NCI-H526 (cell line): ENCODE measurements around the gene IMMP1L.

Source experiments
- DNase-seq, 2 experiments: peaks; one replicate each; lab custom pipeline; 2025; lab: John Stamatoyannopoulos, UW

IMMP1L gene

GRCh38 chr11:31474083-31474482 lies 35.3 kb downstream of the IMMP1L start:
- no peak for DNase-seq

- no peak for DNase-seq
Measured at GRCh38 chr11:31464436-31464835, 45.0 kb downstream of the IMMP1L start.

- no peak for DNase-seq
Measured at GRCh38 chr11:31455177-31455576, 54.2 kb downstream of the IMMP1L start.

DNA sequence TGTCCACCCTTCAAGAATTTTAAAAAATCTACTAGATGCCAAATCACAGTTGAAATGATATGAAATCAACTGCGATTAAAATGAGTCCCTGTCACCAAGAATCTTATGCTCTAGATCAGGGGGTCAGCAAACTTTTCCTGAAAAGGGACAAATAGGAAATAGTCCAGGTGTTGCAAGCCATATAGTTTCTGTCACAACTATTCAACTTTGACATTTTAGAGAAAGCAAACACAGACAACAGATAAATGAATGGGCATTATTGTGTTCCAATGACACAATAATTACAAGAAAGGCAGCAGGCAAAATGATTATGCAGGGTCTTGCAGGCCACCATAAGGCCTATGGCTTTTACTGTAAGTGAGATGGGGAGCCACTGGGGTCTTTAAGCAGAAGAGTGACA lies 58.6 kb downstream of the IMMP1L start:
- no peak for DNase-seq

DNA sequence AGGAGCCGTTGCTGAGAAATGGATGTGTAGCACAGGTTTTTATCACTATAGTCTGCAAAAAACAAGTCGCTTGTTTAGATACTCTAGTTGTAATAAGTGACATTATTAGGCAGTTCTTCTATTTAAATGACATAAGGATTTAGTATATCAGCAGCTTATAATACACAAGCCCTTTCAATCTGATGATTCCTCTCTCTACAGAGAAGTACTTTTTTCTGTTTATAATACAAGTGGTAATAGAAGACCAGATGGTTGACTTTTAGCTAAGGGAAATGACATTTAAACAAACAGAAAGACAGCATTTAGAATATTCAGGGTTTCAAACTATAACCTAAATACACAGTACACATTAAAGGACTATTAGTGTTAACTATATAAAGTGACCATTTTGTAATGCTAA lies 60.4 kb downstream of the IMMP1L start:
- DNase-seq: no peak

DNA sequence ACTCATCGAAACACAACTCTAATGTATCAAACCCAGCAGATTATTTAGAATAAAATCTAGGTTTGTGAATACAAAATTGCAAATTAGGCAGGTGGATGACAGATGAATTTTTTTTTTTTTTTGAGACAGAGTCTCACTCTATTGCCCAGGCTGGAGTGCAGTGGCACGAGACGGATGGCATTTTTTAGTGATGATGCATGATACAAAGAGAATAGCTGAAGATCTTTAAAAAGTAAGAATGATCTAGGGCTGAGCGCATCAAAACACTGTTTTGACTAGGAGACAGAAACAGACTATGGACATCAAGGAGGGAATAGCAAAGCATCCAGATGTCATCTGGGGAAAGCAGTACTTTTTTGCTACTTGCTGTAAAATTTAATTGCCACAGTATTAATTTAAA lies 63.8 kb downstream of the IMMP1L start:
- DNase-seq: no peak

DNA sequence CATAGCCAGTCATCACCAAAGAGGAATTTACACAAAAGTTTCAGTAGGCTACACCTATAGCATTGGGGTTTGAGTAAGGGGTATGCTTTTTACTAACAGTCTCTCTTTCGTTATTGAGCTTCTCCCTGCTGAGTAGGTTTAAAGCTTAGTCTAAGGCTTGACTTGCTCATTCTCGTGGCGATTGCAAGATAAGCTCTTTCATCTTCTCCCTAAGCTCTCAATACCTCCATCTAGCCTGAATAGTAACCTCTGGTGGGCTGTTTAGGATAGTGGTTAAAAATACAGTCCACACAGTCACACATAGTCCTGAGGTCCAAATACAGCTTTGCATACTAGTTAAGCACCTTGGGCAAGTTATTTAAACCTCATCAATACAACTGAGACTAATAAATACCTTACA lies 65.6 kb downstream of the IMMP1L start:
- DNase-seq: no peak

DNA sequence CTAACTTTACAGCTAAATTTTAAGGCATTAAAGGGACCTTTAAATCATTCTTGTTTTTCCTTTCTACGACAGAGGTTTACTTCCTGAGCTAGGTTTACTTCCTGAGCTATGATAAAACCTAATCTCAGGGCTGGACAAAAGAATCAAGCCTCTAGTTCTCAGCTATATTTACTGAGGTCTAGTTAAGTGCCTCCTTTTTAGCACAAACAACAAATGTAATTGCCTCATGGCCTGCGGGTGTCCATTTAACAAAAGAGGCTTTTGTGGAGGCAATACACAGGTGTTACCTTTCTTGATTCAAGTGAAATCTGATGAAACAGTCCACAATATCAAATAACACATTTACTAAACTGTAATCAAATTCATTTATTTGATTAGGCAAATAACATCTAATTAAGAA lies 67.3 kb downstream of the IMMP1L start:
- DNase-seq: peak; percentile 87 to 90

DNA sequence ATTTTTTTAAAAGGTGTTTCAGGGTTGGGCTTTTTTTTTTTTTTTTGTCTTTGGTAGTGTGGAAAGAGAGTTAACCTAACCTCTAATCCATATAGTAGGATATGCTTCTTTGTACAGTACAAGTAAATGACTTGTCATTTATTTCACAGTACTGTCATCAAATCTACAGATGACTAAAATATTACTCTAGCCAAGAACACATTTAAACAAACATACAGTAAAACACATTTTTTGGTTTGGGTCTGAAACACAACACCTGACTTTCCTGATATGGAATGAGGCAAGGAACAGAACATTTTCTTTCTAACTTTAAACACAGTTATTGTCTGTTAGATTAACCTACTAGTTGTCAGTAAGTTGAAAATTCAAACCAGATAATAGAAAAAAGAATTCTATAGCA lies 68.1 kb downstream of the IMMP1L start:
- DNase-seq: no peak

- no peak for DNase-seq
Measured at GRCh38 chr11:31437742-31438435, 71.5 kb downstream of the IMMP1L start.

- DNase-seq: no peak
Measured at GRCh38 chr11:31433851-31434250, 75.6 kb downstream of the IMMP1L start.

DNA sequence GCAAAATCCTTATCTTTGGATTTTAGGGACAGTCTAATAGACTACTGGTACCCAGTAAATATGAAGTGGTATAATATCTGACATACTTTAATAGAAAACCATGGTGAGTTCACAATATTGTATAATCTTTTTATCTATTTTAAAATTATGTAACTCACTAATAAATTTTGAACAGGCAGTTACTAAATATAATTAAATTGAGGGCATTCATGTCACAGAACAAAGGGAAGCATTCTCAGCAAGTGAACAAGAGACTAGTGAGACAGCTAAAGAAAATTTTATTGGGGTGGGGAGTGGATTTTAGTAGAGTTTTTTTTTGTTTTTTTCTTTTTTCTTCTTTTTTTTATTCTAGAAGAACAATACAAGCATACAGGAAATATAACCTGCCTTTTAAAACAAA lies 84.8 kb downstream of the IMMP1L start:
- no peak for DNase-seq

DNA sequence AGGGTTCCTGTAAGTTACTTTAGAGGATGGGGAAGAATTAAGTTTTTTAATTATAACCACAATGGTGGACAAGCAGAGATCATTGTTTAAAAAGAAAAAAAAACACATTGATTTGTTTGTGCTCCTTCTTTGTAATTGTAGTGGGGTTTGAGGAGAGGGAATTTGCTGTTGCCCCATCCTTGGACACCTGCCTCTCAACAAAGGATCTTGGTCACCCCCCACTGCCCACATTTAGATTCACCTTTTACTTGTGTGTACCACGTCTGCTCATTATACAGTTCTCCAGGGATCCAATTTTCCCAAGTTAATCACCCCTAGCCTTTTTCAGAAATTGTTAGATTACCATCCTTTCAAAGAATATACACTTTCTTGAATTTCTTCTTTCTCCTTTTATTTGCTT lies 86.7 kb downstream of the IMMP1L start:
- no peak for DNase-seq

- DNase-seq: no peak
Measured at GRCh38 chr11:31421820-31422219, 87.6 kb downstream of the IMMP1L start.

- no peak for DNase-seq
Measured at GRCh38 chr11:31419669-31420068, 89.8 kb downstream of the IMMP1L start.

DNA sequence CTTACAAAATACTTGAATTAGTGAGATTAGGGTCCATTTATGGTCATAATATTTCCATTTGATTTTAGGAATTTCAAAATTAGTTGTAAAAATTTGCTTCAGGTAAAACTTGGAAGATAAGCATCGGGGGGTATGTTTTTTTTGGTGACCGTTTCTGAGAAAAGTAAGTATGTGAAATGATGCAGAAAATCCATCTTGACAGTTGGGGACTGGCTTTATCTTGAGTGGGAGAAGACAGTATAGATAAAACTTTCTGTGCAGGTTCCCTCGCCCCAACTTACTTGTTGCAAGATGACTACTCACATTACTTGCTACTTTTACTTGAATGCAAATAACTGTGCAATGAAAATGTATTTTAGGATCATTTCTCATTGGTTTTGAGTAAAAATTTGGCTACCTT lies 90.3 kb downstream of the IMMP1L start:
- no peak for DNase-seq

GRCh38 chr11:31417816-31418215 lies 91.6 kb downstream of the IMMP1L start:
- no peak for DNase-seq

GRCh38 chr11:31417357-31417756 lies 92.1 kb downstream of the IMMP1L start:
- no peak for DNase-seq

DNA sequence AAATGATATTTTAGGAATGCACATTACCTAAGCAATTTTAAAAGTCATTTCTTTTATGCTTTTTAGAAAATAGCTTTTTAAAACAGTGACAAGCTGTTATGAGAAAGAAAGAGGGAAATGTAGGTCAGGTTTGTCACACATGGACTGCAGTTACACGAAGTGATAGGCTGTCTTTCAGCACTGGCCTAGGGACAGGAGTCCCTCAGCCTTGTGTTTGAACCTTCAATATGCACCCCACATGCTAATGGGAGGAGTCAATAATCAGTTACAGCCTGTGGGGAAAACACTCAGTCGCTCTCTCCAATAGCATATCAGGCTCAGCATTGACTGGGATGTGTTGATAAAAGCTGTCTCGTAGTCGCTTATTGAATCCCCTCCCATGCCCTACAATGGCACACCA lies 94.0 kb downstream of the IMMP1L start:
- DNase-seq: no peak

- no peak for DNase-seq
Measured at GRCh38 chr11:31414338-31414737, 95.1 kb downstream of the IMMP1L start.

GRCh38 chr11:31412946-31413345 lies 96.5 kb downstream of the IMMP1L start:
- no peak for DNase-seq

DNA sequence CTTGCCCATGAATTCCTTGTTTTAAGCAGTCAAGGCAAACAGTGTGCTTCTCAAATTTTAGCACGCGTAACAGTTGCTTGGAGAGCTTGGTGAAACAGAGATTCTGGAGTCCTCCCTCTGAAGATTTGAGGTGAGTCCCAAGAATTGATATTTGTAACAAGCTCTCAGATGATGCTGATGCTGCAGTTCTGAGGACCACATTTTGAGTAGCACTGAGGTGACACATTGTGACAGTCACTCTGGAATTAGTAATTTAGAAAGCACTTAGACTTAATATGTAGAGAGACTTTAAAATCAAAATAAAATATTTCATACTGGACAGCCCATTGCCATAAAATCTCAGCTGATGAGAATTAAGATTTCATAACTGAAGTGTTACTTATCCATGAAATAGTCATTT lies 101.2 kb downstream of the IMMP1L start:
- DNase-seq: no peak

DNA sequence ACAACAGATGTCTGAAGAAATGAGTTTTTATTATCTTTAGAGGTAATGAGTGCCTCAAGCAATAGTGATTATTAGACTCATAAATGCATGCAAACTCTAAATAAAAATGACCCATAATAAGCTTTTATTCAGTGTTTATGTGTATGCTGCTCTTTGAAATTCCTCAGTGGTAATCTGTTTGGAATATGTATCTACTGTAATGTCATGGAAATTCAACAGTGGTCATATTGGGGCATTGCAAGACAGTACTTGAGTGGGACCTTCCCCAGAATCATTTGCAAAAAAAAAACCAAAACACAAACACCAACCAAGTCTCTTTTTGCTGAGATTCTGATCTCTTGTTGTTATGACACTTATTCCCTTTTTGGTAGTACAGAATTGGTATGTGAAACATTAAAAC lies 104.8 kb downstream of the IMMP1L start:
- DNase-seq: no peak

- peak; percentile 33 to 46 for DNase-seq
Measured at GRCh38 chr11:31397239-31397834, 112.1 kb downstream of the IMMP1L start.
